HG02623 (cell line): ENCODE measurements around the gene HOXC9.

ENCODE experiments used
- ATAC-seq: cut with Tn5 transposase; IDR thresholded peaks from one replicate; pipeline ENCODE4 v1.9.1; 2021; ENCODE audit warnings: moderate library complexity; ENCODE audit not compliant: unreplicated experiment

The HOXC9 gene

GRCh38 chr12:54024581-54025305, 24.8 kb downstream of the HOXC9 start:
- no peak for ATAC-seq

- no peak for ATAC-seq
Observed at GRCh38 chr12:54025499-54026405, 25.8 kb downstream of the HOXC9 start.

- no peak for ATAC-seq
Observed at GRCh38 chr12:54026640-54027441, 26.9 kb downstream of the HOXC9 start.

- no peak for ATAC-seq
Observed at GRCh38 chr12:54027442-54027786, 27.5 kb downstream of the HOXC9 start.

GRCh38 chr12:54028314-54029201, 28.6 kb downstream of the HOXC9 start, which contains the start of gene HOXC6:
Gene HOXC6 (plus strand): TSS chr12:54028440. CDS start chr12:54028522, 82 bp downstream.
- no peak for ATAC-seq

GRCh38 chr12:54029529-54030441, 29.8 kb downstream of the HOXC9 start:
- ATAC-seq = no peak

- ATAC-seq = no peak
Observed at GRCh38 chr12:54030442-54030801, 30.5 kb downstream of the HOXC9 start.

- no peak for ATAC-seq
Observed at GRCh38 chr12:54030889-54031471, 31.0 kb downstream of the HOXC9 start.

GRCh38 chr12:54031480-54031879, 31.5 kb downstream of the HOXC9 start:
- no peak for ATAC-seq

GRCh38 chr12:54032086-54032619, 32.2 kb downstream of the HOXC9 start:
- no peak for ATAC-seq

- ATAC-seq = no peak
Observed at GRCh38 chr12:54032627-54033100, 32.7 kb downstream of the HOXC9 start, which contains the start of gene HOXC5. Gene HOXC5 (plus strand): TSS chr12:54033050. CDS start chr12:54033123, 73 bp downstream.

GRCh38 chr12:54033106-54033979, 33.4 kb downstream of the HOXC9 start:
- ATAC-seq = no peak

- ATAC-seq = no peak
Observed at GRCh38 chr12:54033980-54034784, 34.2 kb downstream of the HOXC9 start.

GRCh38 chr12:54034785-54035310, 34.9 kb downstream of the HOXC9 start:
- no peak for ATAC-seq

GRCh38 chr12:54035568-54036264, 35.8 kb downstream of the HOXC9 start:
- no peak for ATAC-seq
